Stimulated activated CD4-positive, alpha-beta T cell treated with anti-CD3 and anti-CD28 coated beads, TNF-alpha, amount 100 ng/mL, for 48 hours (primary cell): ENCODE measurements around the gene AQP12B.

Experiments used
- DNase-seq, 3 donors: peaks; one replicate each; pipeline ENCODE4 v3.0.0-alpha.2; 2020; ENCODE audit warnings: low read depth in 3 of 3

AQP12B gene

DNA sequence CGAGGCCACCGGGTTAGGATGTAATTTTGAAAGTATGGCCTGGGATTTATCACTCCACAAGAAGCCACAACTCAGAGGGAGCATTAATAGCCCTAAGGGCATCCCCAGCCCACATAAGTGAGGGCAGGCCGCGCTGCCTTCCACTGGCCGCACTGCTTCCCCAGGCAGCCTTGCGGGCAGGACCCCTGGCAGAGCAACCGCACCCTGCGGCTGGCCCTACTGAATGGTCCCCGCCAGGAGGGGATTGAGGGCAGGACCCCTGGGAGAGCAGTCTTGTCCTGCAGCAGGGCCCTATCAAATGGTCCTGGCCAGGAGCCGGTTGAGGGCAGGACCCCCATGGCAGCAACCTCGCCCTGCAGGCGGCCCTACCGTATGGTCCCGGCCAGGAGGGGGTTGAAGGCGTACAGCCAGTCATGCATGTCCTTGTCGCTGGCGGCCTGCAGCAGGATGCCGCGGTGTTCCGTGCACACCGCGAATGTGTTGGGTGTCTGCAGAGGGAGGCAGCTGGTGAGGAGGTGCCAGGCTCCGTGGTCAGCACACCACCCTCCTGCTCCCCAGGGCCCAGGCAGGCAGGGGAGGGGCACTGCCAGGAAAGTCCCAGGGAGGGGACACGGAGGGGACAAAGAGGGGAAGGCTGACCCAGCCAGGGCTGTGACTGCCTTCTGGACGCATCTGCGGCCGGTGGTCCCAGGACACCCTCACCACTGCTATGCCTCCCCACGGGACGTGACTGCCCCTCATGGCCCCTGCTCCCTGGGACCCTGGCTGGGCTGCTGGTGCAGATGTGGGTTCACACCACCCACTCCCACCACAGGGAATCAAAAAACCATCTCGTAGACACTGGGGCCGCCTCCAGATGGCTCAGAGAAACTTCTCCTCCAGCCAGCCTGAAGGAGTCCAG is 35.2 kb upstream of the AQP12B start:
- DNase-seq: no peak

DNA sequence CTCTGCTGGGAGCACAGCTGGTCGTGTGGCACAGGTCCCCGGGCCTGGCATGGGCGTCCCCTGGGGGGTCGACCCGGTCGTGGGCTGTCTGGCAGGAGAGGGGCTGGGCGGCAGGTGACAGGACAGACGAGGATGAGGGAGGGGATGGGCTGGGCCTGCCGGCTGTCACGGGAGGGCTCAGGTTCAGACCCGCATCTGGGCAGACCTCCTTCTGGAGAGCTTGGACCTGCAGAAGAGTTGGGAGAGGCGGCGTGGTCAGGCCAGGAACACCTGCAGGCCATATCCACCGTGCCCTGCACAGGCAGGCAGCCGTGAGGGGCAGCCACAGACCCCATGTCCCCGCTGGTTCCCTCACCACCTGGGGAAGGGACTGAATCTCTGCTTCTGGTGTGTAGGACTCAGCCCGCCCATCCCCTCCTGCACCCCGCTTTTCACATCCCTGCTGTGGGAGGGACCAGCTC is 34.5 kb upstream of the AQP12B start:
- DNase-seq: no peak

GRCh38 chr2:240716130-240716798 is 33.6 kb upstream of the AQP12B start:
- no peak for DNase-seq

DNA sequence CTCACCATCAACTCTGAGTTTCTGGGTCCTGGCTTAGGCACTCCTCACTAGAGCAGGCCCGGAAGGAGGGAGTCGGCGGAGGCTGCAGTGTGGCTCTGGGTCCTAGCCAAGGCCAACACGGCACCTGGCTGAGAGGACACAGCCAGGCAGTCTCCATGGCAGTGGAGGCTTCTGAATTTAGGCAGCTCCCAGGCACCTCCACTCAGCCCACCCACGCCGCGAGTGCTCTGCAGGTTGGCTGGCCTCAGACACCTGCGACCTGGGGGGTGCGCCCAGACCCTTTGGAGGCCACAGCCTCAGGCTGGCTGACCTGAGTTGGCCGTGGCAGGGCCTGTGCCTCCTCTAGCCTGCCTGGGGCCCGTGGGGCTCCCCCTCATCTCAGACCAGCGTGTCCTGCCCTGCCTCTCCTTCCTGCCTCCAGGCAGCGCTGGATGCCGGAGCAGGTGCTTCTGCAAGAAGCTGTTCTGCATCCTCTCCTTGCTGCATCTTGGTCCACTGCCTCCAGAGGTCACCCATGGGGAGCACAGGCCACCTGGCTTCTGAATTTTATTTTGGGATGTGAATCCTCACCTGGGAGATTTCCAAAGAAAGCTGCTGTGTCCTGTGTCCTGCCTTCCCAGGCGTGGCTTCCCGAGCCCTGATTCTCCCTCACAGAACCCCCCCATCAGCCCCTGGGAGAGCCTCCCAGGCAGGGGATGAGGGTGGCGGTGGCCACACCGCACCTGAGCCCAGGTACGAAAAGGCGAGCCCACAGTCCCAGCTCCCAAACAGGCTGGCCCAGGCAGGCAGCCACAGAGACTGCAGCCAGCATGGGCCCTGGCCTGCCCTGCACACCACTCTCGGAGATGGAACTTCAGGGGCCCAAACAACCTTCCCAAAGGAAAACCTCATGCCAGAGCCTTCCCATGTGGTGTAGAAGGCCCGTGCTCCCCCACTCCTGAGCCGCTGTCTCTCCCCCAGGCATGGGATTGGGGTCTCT is 32.4 kb upstream of the AQP12B start:
- DNase-seq: no peak

GRCh38 chr2:240713928-240714746 is 31.5 kb upstream of the AQP12B start:
- DNase-seq: no peak

DNA sequence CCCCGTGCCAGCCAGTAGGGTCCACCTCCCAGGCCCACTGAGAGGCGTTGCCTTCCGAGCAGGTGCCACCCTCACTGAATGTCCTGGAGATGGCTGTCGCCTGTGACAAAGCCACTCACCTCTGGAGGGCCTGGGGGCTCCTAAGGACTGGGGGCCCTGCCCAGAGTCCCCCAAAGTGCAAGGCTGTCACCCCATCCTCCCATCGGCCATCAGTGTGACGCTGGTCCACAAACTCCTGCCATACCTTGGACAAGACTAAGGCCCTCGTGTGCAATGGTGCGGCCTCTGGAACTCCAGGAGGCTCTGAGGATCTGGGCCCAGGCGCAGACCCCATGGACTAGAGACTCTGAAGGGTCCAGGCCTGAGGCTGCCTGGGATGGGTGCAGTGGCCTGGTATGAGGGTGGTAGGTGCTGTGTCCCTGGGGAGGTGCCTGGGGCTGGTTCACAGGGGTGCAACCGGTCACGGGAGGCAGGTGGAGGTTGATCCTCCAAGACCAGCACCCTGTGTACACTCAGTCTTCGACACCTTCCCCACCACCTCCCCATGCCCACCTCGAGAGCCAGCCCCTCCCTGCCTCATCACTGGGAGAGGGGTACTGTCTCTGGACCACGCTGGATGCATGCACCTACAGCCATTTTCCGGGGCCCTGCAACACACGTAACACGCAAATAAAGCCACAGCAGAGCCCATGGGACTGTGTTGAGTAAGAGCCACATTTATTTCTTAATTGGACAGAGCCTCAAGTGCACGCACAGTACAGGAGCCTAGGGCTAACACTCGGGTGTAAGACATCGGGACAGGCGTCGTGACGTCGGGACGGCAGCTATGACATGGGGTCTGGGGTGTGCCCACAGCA is 30.6 kb upstream of the AQP12B start:
- DNase-seq: no peak

DNA sequence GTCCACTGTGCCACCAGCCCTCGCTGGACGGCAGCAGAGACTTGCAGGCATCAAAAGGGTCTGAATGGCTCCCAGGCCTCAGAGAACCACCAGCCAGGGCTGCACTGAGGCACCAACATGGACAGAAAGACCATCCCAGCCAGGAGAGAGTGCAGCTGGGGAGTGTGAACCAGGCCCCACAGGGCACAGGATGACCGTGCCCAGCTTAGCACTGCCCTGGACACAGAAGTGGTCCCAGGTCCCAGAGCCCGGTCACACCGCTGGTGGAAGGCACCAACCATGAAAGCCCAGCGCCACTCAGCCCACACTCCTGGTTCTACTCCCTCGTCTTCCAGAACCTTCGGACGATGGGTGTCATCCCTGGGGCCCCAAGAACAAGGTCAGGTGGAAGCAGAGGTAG is 29.4 kb upstream of the AQP12B start:
- no peak for DNase-seq

- DNase-seq: no peak
These were observed 29.0 kb upstream of the AQP12B start for GRCh38 chr2:240711701-240712100.

- DNase-seq: no peak
These were observed 28.6 kb upstream of the AQP12B start for GRCh38 chr2:240711296-240711695.

GRCh38 chr2:240708457-240708856 is 25.8 kb upstream of the AQP12B start:
- DNase-seq: no peak

DNA sequence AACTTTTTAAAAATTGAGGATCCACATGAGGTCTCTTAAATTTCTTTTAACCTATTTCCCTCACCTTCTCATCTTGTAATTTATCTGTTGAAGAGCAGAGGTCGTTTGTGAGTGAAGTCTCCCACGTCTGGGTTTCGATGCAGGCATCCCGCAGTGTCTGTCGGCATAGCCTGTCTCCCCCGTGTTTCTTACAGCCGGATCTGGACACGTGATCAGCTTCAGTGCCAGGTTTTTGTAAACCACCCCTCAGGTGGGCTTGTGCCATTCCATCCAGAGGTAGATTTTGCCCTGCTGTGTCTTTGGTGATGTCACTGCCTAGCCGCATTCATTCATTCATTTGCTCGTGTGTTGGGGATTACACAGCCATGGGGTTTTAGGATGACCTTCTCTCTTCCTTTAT is 25.1 kb upstream of the AQP12B start:
- DNase-seq: no peak

GRCh38 chr2:240707043-240707756 is 24.5 kb upstream of the AQP12B start:
- DNase-seq: no peak

- no peak for DNase-seq
These were observed 22.6 kb upstream of the AQP12B start for GRCh38 chr2:240705204-240705791.

GRCh38 chr2:240704651-240705050 is 22.0 kb upstream of the AQP12B start:
- peak in 2 of 3 donors; percentile 7 to 18 for DNase-seq

DNA sequence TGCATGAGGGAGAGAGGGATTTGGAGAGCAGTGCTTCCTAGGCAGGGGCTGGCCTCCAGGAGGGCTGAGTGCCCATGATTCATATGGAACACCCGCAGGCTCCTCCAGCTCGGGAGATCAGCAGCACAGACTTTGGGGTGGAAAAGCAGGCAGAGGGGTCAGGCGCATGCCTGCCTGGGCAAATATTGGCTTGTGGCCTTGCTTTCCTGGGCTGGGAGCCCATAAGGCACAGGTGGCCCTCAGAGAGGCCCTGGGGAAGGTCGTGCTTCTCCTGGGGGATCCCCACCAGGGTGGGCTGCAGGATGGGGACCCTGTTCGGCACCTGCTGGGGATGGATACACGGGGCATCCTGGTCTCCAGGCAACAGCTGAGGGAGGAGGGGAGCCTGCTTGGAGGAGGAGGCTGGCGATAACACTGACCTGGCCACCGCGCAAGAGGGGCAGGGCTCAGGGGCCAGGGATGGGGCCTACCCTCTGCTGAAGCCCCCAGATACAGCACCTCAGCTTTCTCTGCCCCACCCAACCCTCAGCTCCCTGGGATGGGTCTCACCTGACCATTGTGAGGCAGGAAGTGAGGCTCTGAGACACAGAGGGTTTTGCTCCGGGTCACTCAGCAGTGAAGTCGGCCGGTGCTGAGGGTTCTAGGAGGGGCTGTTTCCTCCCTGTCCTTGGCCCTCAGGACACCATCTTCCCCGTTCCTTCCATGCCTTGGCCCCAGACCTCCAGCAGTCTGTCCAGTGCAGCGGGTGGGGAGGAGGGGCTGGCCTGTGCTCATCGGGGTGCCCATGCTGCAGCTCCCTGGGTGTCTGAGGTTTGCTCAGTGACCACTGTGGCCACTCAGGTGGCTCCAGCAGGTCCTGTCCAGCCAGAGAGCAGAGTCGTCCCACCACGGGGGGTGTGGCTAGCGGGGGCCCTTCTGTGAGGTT is 21.0 kb upstream of the AQP12B start:
- no peak for DNase-seq

DNA sequence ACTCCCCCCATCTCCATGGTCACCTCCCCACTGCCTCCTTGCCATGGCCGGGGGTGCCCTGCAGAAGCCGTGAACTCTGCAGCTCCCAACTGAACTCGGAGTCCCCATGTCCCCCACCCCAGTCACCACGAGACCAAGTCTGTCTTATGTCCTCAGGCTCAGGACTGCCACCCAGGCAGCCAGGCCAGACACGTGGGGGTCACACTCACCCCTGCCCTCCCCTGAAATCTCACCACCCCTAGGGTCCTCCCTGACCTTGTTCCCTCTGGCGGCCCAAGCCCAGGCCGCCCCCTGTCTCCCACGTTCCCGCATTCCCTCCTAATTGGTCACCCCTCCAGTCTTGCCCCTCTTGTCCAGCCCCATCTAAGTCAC is 19.9 kb upstream of the AQP12B start:
- DNase-seq: no peak

GRCh38 chr2:240701736-240702639 is 19.3 kb upstream of the AQP12B start:
- no peak for DNase-seq
